HEK293T (cell line): ENCODE data around the gene TMEM131L.
"Not testable (repeated sequence)": the region's sequence is repeated elsewhere in the genome, so short reads cannot be mapped to it uniquely, and the experiment has no call there.

Experiments
- ARNT ChIP-seq: fragments of 450-650 bp; IDR thresholded peaks from 2 replicates; pipeline ENCODE4 v1.6.1; 2017; ENCODE audit warnings: mild to moderate bottlenecking
- BHLHE40 ChIP-seq: fragments of 450-650 bp; IDR thresholded peaks from 2 replicates; pipeline ENCODE4 v1.6.1; 2016; ENCODE audit warnings: mild to moderate bottlenecking, moderate library complexity, borderline replicate concordance
- CTBP1 ChIP-seq: fragments of 450-650 bp; IDR thresholded peaks from 2 replicates; pipeline ENCODE4 v1.6.1; 2016; ENCODE audit warnings: borderline replicate concordance
- ELF4 ChIP-seq: fragments of 450-650 bp; IDR thresholded peaks from 2 replicates; pipeline ENCODE4 v1.6.1; 2017; ENCODE audit warnings: antibody characterized with exemption
- FOXA1 ChIP-seq: fragments of 450-650 bp; IDR thresholded peaks from 2 replicates; pipeline ENCODE4 v1.6.1; 2016; ENCODE audit warnings: mild to moderate bottlenecking
- FOXK2 ChIP-seq: fragments of 450-650 bp; IDR thresholded peaks from 2 replicates; pipeline ENCODE4 v1.6.1; 2016; ENCODE audit warnings: mild to moderate bottlenecking
- FOXM1 ChIP-seq: fragments of 450-650 bp; IDR thresholded peaks from 2 replicates; pipeline ENCODE4 v1.6.1; 2017; ENCODE audit warnings: mild to moderate bottlenecking, borderline replicate concordance
- HDGF ChIP-seq: fragments of 450-650 bp; IDR thresholded peaks from 2 replicates; pipeline ENCODE4 v1.6.1; 2017; ENCODE audit warnings: antibody characterized with exemption, borderline replicate concordance
- L3MBTL2 ChIP-seq: fragments of 450-650 bp; conservative IDR thresholded peaks from 2 replicates; pipeline ENCODE4 v1.6.1; 2016; ENCODE audit warnings: mild to moderate bottlenecking
- SP1 ChIP-seq: fragments of 450-650 bp; IDR thresholded peaks from 2 replicates; pipeline ENCODE4 v1.6.1; 2017
- SUZ12 ChIP-seq: fragments of 450-650 bp; IDR thresholded peaks from 2 replicates; pipeline ENCODE4 v1.6.1; 2016; ENCODE audit warnings: mild to moderate bottlenecking
- ZNF384 ChIP-seq: fragments of 450-650 bp; IDR thresholded peaks from 2 replicates; pipeline ENCODE4 v1.6.1; 2016
- TF ChIP-seq, protein P1 (sequence below): fragments of 450-650 bp; IDR thresholded peaks from 2 replicates; pipeline ENCODE4 v1.6.1; 2016

DNA sequence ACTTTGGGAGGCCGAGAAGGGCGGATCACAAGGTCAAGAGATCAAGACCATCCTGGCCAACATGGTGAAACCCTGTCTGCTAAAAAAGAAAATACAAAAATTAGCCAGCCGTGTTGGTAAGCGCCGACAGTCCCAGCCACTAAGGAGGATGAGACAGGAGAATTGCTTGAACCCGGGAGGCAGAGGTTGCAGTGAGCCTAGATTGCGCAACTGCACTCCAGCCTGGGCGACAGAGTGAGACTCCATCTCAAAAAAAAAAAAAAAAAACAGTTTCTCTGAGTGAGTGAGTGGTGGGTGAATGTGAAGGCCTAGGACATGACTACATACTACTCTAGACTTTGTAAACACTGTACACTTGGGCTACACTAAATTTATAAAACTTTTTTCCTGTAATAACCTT is 49.7 kb upstream of the TMEM131L start:
- TF ChIP-seq L3MBTL2, SUZ12, SP1, FOXM1, FOXA1, FOXK2, ELF4, BHLHE40, ARNT, HDGF, CTBP1, ZNF384: not testable (repeated sequence)
- TF ChIP-seq, protein P1, sequence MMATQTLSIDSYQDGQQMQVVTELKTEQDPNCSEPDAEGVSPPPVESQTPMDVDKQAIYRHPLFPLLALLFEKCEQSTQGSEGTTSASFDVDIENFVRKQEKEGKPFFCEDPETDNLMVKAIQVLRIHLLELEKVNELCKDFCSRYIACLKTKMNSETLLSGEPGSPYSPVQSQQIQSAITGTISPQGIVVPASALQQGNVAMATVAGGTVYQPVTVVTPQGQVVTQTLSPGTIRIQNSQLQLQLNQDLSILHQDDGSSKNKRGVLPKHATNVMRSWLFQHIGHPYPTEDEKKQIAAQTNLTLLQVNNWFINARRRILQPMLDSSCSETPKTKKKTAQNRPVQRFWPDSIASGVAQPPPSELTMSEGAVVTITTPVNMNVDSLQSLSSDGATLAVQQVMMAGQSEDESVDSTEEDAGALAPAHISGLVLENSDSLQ = not testable (repeated sequence)
